Neural cell (in vitro differentiated cells): Measurements from ENCODE around the gene NEU3. TPM values are rescaled to one million over a fixed set of nuclear protein-coding genes. Genes with fewer than 3 reads are reported as not detected.
"Not testable (repeated sequence)": the region's sequence is repeated elsewhere in the genome, so short reads cannot be mapped to it uniquely, and the experiment has no call there.

Source experiments
- H2AFZ ChIP-seq: fragments of 200-600, 300-800 bp; sonication (generic), shearing (Covaris generic); 2 replicates; pipeline ENCODE4 v1.6.0; 2014; ENCODE audit warnings: low read depth, mild to moderate bottlenecking, antibody characterized with exemption, low read length, moderate library complexity
- H3F3A ChIP-seq: fragments of 200-600 bp; shearing (Covaris generic); 2 replicates; pipeline ENCODE4 v1.6.1; 2016; ENCODE audit warnings: mild to moderate bottlenecking, moderate library complexity, mixed read lengths, antibody characterized with exemption, low read length; ENCODE audit not compliant: insufficient read depth, poor library complexity, severe bottlenecking
- H3K27ac ChIP-seq: fragments of 200-600, 300-800 bp; sonication (generic), shearing (Covaris generic); 2 replicates; pipeline ENCODE4 v1.5.1; 2014; ENCODE audit warnings: mild to moderate bottlenecking, low read length, moderate library complexity
- H3K27me3 ChIP-seq: fragments of 300-800, 200-600 bp; sonication (generic), shearing (Covaris generic); 2 replicates; pipeline ENCODE4 v1.6.0; 2014; ENCODE audit warnings: mild to moderate bottlenecking, low read depth, low read length, moderate library complexity; ENCODE audit not compliant: insufficient read depth
- H3K36me3 ChIP-seq: fragments of 300-800, 200-600 bp; sonication (generic), shearing (Covaris generic); 2 replicates; pipeline ENCODE4 v1.5.1; 2014; ENCODE audit warnings: mild to moderate bottlenecking, antibody characterized with exemption, low read length, moderate library complexity; ENCODE audit not compliant: insufficient read depth
- H3K4me2 ChIP-seq: fragments of 300-800, 200-600 bp; sonication (generic), shearing (Covaris generic); 2 replicates; pipeline ENCODE4 v1.6.0; 2014; ENCODE audit warnings: mild to moderate bottlenecking, low read length
- H3K4me3 ChIP-seq: fragments of 300-800, 200-600 bp; sonication (generic), shearing (Covaris generic); 2 replicates; pipeline ENCODE4 v1.5.1; 2014; ENCODE audit warnings: mild to moderate bottlenecking, low read length, moderate library complexity
- H3K79me2 ChIP-seq: fragments of 200-600 bp; shearing (Covaris generic); replicated peaks from 2 replicates; pipeline ENCODE4 v1.6.0; 2014; ENCODE audit warnings: mild to moderate bottlenecking, low read length, moderate library complexity; ENCODE audit not compliant: insufficient read depth
- H3K9ac ChIP-seq: fragments of 300-800, 200-600 bp; sonication (generic), shearing (Covaris generic); 2 replicates; pipeline ENCODE4 v1.6.1; 2016; ENCODE audit warnings: mild to moderate bottlenecking, low read length, mixed read lengths
- H3K9me2 ChIP-seq: fragments of 200-600 bp; shearing (Covaris generic); 2 replicates; pipeline ENCODE4 v1.6.1; 2016; ENCODE audit warnings: mild to moderate bottlenecking, low read length, mixed read lengths; ENCODE audit not compliant: insufficient read depth
- H3K9me3 ChIP-seq: fragments of 200-600, 300-800 bp; sonication (generic), shearing (Covaris generic); 2 replicates; pipeline ENCODE4 v1.6.1; 2016; ENCODE audit warnings: mild to moderate bottlenecking, mixed run types, low read length, moderate library complexity, mixed read lengths
- H4K20me1 ChIP-seq: fragments of 200-600 bp; shearing (Covaris generic); 2 replicates; pipeline ENCODE4 v1.6.1; 2016; ENCODE audit warnings: mild to moderate bottlenecking, mixed run types; ENCODE audit not compliant: insufficient read depth
- CTCF ChIP-seq: fragments of 450-650 bp; IDR thresholded peaks from 2 replicates; pipeline ENCODE4 v1.5.1; 2014; ENCODE audit warnings: antibody characterized with exemption, mild to moderate bottlenecking, moderate library complexity; ENCODE audit not compliant: poor library complexity, severe bottlenecking
- EP300 ChIP-seq: fragments of 450-650 bp; conservative IDR thresholded peaks from 2 replicates; pipeline ENCODE4 v1.6.1; 2014; ENCODE audit warnings: antibody characterized with exemption, mild to moderate bottlenecking, moderate library complexity; ENCODE audit not compliant: poor library complexity, severe bottlenecking
- EZH2 ChIP-seq: fragments of 200-600, 300-800 bp; shearing (Covaris generic), sonication (generic); IDR thresholded peaks from 2 replicates; pipeline ENCODE4 v1.6.1; 2014; ENCODE audit warnings: antibody characterized with exemption, low read length, borderline replicate concordance, mild to moderate bottlenecking; ENCODE audit not compliant: insufficient read depth, poor library complexity, severe bottlenecking
- MXI1 ChIP-seq: fragments of 450-650 bp; conservative IDR thresholded peaks from 2 replicates; pipeline ENCODE4 v1.6.1; 2014; ENCODE audit warnings: antibody characterized with exemption, mild to moderate bottlenecking; ENCODE audit not compliant: poor library complexity, severe bottlenecking
- POLR2AphosphoS5 ChIP-seq: IDR thresholded peaks from 2 replicates; pipeline ENCODE4 v1.6.1; 2012
- RAD21 ChIP-seq: fragments of 450-650 bp; conservative IDR thresholded peaks from 2 replicates; pipeline ENCODE4 v1.6.1; 2014; ENCODE audit warnings: antibody characterized with exemption, mild to moderate bottlenecking, moderate library complexity
- SMC3 ChIP-seq: fragments of 450-650 bp; conservative IDR thresholded peaks from 2 replicates; pipeline ENCODE4 v1.6.1; 2014; ENCODE audit warnings: antibody characterized with exemption, mild to moderate bottlenecking, moderate library complexity; ENCODE audit not compliant: poor library complexity
- TAF1 ChIP-seq: IDR thresholded peaks from 2 replicates; pipeline ENCODE4 v1.6.1; 2012; ENCODE audit warnings: low read depth
- polyA plus RNA-seq: library from polyadenylated mRNA; depleted of rRNA; stranded (reverse); fragments of >200 nt; gene quantifications from 2 replicates; pipeline ENCODE4 v1.2.3, GENCODE V29; 2014
- TF ChIP-seq, protein P1 (sequence below): IDR thresholded peaks from 2 replicates; pipeline ENCODE4 v1.6.1; 2012; ENCODE audit warnings: borderline replicate concordance

Gene NEU3
- polyA plus RNA-seq, 1 donor from 2014 or later: 16.9 TPM

- Histone ChIP-seq H3K9me2 (no peaks in the 10 kb centered on the region), H3K4me3 (no peak overlapping the region), H3F3A (no peaks in the 10 kb centered on the region), H2AFZ (no peak overlapping the region), H4K20me1 (no peaks in the 10 kb centered on the region), H3K79me2 (peaks cover 62% of the 10 kb centered on the region), H3K36me3 (no peaks in the 10 kb centered on the region), H3K4me2 (no peak overlapping the region), H3K27ac (no peak overlapping the region), H3K9ac (no peak overlapping the region), H3K27me3 (no peaks in the 10 kb centered on the region), H3K9me3 (no peaks in the 10 kb centered on the region)
- no peak for TF ChIP-seq MXI1
- no peak for TF ChIP-seq EZH2
- no peak for TF ChIP-seq CTCF
Measured at GRCh38 chr11:74957937-74958629, 30.6 kb upstream of the NEU3 start.

GRCh38 chr11:74960128-74960527 lies 28.6 kb upstream of the NEU3 start:
- H3K4me2 ChIP-seq, H3K9me3 ChIP-seq, H3F3A ChIP-seq, H3K27ac ChIP-seq, H3K27me3 ChIP-seq, H3K4me3 ChIP-seq, H3K36me3 ChIP-seq, H3K9me2 ChIP-seq, H3K9ac ChIP-seq, H4K20me1 ChIP-seq, H2AFZ ChIP-seq: not testable (repeated sequence)
- H3K79me2 ChIP-seq: peaks cover 57% of the 10 kb centered on the region

- Histone ChIP-seq H3K9me2 (no peaks in the 10 kb centered on the region), H3K27ac (no peak overlapping the region), H3K4me3 (no peak overlapping the region), H3K36me3 (no peaks in the 10 kb centered on the region), H3K4me2 (no peak overlapping the region), H3K27me3 (no peaks in the 10 kb centered on the region), H2AFZ (no peak overlapping the region), H3K9me3 (no peaks in the 10 kb centered on the region), H4K20me1 (no peaks in the 10 kb centered on the region), H3F3A (no peaks in the 10 kb centered on the region), H3K9ac (no peak overlapping the region), H3K79me2 (peaks cover 16% of the 10 kb centered on the region)
- TF ChIP-seq EP300 (no peak), POLR2AphosphoS5 (no peak), SMC3 (no peak), TAF1 (no peak), RAD21 (no peak), MXI1 (no peak), EZH2 (no peak), CTCF (no peak)
- TF ChIP-seq, protein P1, sequence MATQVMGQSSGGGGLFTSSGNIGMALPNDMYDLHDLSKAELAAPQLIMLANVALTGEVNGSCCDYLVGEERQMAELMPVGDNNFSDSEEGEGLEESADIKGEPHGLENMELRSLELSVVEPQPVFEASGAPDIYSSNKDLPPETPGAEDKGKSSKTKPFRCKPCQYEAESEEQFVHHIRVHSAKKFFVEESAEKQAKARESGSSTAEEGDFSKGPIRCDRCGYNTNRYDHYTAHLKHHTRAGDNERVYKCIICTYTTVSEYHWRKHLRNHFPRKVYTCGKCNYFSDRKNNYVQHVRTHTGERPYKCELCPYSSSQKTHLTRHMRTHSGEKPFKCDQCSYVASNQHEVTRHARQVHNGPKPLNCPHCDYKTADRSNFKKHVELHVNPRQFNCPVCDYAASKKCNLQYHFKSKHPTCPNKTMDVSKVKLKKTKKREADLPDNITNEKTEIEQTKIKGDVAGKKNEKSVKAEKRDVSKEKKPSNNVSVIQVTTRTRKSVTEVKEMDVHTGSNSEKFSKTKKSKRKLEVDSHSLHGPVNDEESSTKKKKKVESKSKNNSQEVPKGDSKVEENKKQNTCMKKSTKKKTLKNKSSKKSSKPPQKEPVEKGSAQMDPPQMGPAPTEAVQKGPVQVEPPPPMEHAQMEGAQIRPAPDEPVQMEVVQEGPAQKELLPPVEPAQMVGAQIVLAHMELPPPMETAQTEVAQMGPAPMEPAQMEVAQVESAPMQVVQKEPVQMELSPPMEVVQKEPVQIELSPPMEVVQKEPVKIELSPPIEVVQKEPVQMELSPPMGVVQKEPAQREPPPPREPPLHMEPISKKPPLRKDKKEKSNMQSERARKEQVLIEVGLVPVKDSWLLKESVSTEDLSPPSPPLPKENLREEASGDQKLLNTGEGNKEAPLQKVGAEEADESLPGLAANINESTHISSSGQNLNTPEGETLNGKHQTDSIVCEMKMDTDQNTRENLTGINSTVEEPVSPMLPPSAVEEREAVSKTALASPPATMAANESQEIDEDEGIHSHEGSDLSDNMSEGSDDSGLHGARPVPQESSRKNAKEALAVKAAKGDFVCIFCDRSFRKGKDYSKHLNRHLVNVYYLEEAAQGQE: no peak
Measured at GRCh38 chr11:74966651-74967050, 22.1 kb upstream of the NEU3 start.
